Skeletal muscle cell (primary cell): ENCODE data around the gene MGP.

Experiments
- DNase-seq: peaks from one replicate; pipeline ENCODE4 v3.0.0-alpha.2; 2010; ENCODE audit warnings: low read depth
- H3K4me3 ChIP-seq: 2 replicates; pipeline ENCODE4 v1.5.1; 2011; ENCODE audit warnings: low read depth, mild to moderate bottlenecking, control low read depth, low read length, moderate library complexity

MGP gene

DNA sequence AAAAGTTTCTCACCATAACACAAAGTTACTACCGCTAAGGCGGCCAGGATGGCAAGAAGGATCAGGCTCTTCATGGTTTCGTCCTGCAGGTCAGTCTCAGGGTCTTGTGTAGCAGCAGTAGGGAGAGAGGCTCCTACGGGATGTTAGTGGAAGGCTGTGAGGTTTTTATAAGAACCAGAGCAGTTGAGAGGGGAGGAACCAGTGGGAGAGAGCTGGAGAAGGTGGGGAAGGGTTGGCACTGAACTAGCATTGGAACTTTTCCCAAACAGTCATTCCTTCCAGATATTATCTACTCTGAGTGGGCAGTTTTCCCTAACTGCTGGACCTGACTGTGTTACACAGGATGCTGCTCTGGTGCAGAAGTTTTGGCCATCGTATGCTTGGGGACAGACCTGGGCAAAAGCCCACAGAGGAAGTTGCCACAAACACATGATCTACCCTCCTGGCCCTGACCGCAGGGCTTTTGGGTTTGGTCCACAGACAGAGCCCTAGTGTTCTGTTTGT, at the start of gene MGP:
MGP (minus strand) TSS at position 137 of the 504 bp plus-strand sequence; CDS start at position 74, 63 bp downstream.
- H3K4me3 ChIP-seq, result peak within 1 kb of the TSS; percentile 7
- DNase-seq, result no peak

- no peak overlapping the region for H3K4me3 ChIP-seq
- DNase-seq, result no peak
Measured at GRCh38 chr12:14935031-14935430, 49.4 kb upstream of the MGP start.

GRCh38 chr12:14934511-14934910, 48.9 kb upstream of the MGP start:
- no peak overlapping the region for H3K4me3 ChIP-seq
- DNase-seq, result no peak

DNA sequence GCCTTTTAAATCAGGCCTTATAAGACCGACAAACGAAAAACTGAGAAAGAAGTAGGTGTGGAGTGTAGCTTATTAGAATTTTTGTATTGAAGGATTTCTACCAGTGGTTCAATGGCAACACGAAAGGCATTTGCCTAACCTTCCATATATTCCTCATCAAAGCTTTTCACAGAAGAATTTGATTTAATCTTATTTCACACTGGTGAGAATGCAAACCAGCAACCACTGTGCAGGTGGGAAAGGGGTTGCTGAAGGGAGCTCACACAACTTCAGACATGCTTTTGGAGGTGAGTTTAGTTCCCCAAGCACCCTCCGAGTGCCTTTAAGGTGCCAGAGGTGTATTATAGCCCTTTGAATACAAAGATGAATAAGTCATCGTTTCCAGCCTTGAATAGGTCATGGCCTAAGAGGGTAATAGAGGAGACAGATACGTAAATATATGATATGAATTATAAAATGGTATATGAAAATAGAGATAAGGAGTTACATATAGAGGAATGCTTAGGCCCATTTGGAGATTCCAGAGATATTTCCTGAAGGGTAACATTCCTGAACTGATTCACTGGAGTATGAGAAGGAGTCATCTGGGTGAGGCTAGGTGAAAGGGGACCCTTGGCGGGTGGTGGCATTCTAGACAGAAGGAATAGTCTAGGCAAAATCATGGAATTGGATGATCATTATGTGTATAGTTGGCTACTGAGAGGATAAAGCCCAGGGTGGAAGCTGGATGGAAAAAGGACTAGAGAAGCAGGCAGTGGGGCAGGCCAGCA, 46.3 kb upstream of the MGP start:
- H3K4me3 ChIP-seq, result no peak overlapping the region
- no peak for DNase-seq

- no peak for DNase-seq
- no peak overlapping the region for H3K4me3 ChIP-seq
Measured at GRCh38 chr12:14931359-14931758, 45.7 kb upstream of the MGP start.

DNA sequence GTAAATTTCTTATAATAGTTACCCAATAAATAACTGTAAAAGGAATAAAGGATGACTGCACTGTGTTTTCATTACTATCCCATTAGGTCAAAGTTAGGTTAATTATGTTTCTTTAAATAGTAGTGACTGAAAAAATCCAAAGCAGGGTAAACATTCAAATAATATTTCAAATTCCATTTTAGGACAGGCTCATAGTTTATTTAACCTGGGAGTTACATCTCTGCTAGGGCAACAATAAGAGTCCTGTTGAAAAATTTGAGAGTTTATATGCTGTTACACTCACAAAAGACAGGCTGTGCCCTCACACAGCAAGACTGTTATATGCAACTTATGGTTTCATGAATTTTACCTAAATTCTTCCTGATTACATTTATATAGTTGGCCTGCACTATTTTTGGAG, 44.6 kb upstream of the MGP start:
- H3K4me3 ChIP-seq, result no peak overlapping the region
- no peak for DNase-seq

DNA sequence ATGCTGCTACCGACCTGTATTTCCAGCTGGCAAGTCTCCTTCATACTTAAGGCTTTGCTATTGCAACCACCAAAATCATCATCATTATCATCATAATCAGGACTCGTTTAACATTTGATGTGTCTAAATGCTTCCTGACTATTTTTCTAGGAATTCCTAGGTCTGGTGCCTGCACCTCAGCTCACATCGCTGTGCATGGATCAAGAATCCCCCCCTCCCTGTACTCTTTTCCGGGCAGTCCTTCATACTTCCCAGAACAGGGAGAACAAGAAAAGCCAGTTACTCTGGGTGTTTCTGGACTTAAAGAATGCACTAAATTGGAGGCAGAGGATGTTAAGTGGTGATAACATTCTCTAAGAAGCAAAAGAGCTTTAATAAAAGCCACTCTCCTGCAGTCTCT, 43.3 kb upstream of the MGP start:
- DNase-seq, result no peak
- H3K4me3 ChIP-seq, result no peak overlapping the region

GRCh38 chr12:14927267-14927666, 41.6 kb upstream of the MGP start:
- H3K4me3 ChIP-seq, result no peak overlapping the region
- DNase-seq, result no peak

DNA sequence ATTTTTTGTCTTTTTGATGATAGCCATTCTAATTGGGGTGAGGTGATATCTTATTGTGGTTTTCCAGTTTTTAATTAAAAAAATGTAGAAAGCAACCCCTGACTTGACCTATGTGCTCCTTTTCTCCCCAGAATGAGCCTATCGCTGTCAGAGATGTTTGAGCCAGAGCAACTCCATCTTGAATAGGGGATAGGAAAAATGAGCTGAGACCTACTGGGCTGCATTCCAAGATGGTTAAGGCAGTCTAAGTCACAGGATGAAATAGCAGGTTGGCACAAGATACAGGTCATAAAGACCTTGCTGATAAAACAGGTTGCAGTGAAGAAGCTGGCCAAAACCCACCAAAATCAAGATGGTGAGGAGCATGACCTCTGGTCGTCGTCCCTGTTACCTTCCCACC, 38.9 kb upstream of the MGP start:
- no peak overlapping the region for H3K4me3 ChIP-seq
- no peak for DNase-seq

- no peak for DNase-seq
- H3K4me3 ChIP-seq, result no peak overlapping the region
Measured at GRCh38 chr12:14923944-14924343, 38.3 kb upstream of the MGP start.

DNA sequence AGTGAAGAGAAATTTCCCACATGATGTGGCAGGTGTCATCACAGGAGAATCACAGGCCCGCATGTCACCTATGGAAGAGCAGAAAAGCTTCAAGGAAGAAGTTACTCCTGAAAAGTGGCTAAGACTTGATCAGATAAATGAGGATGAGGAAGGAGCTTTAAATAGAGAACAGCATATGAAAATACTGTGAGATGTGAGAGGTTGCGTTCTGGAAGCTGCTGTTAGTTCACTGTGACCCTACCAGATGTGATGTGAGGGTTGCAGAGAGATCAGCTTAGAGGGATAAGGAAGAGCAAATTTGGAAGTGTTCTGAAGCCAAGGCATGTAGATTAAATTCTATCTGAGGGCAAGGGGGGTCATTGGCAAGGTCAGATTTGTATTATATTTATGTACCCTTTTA, 35.6 kb upstream of the MGP start:
- DNase-seq, result no peak
- H3K4me3 ChIP-seq, result no peak overlapping the region

GRCh38 chr12:14920475-14921126, 34.9 kb upstream of the MGP start:
- no peak for DNase-seq
- no peak overlapping the region for H3K4me3 ChIP-seq

GRCh38 chr12:14919455-14919854, 33.8 kb upstream of the MGP start:
- no peak for DNase-seq
- H3K4me3 ChIP-seq, result no peak overlapping the region

DNA sequence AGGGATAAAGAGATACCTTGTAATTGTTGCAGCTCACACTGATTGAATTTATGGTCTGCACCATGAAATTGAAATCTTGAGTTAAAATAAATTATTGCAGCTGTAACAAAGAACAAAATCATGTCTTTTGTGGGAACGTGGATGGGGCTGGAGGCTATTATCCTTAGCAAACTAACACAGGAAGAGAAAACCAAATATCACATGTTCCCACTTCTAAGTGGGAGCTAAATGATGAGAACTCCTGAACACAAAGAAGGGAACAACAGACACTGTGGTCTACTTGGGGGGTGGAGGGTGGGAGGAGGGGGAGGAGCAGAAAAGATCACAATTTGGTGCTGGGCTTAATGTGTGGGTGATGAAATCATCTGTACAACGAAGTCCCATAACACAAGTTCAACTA, 30.1 kb upstream of the MGP start:
- no peak for DNase-seq
- no peak overlapping the region for H3K4me3 ChIP-seq

GRCh38 chr12:14913381-14913781, 27.7 kb upstream of the MGP start:
- no peak for DNase-seq
- no peak overlapping the region for H3K4me3 ChIP-seq

- H3K4me3 ChIP-seq, result no peak overlapping the region
- no peak for DNase-seq
Measured at GRCh38 chr12:14911131-14911530, 25.5 kb upstream of the MGP start.

DNA sequence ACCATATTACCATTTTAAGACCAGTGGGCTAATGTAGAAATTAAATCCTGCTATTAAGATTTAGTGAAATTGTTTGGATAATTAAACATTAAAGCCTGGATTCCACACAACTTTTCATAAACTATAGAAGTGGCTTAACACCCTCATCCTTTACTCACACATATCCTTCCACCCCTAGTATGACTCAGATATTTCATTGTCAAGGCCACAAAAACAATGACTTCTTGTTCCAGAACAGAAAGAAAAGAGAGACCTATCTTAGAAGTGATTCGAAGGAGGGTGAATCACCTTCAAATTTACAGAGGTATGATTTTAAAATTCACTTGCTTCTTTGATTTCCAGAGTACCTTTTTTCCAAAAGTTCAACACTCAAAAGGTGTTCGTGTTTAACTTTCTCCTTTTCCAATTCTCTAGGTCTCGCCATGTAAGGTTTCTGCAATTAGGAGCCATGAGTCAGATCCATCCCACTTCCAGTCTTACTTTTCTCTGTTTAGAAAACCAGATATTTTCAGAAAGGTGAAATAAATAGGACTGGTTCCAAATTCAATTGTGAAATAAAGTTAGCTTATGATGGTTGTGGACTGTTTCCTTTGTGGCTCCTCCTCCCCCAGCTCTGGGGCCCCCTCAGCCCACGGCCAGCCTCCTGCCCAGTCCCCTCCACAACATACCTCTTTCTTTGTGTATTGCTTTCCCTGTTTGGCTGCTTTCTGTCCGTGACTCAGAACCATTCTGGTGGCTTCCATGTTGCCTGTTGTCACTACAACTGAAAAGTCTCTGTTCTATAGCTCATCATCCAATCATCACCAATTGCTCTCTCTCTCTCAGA, 24.6 kb upstream of the MGP start:
- no peak for DNase-seq
- no peak overlapping the region for H3K4me3 ChIP-seq

DNA sequence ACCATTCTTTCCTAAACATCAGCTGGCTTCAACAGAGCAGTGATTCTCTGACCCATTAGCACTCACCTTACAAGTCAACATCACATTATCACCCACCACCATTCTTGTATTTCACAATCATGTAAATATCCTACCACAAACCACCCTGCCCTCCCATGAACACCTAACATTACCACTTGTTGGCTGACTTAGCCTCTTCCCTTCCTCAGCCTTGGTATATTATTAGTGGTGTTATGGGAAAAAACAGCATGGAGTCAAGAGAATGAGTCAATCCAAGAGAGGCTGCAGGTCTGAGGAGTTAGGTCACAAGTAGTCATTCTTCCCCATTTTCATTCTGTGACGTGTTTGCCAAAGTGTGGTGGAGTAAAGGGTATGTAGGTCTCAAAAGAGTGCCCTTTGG, 22.3 kb upstream of the MGP start:
- DNase-seq, result no peak
- no peak overlapping the region for H3K4me3 ChIP-seq

- no peak for DNase-seq
- H3K4me3 ChIP-seq, result no peak overlapping the region
Measured at GRCh38 chr12:14906114-14906513, 20.5 kb upstream of the MGP start.

DNA sequence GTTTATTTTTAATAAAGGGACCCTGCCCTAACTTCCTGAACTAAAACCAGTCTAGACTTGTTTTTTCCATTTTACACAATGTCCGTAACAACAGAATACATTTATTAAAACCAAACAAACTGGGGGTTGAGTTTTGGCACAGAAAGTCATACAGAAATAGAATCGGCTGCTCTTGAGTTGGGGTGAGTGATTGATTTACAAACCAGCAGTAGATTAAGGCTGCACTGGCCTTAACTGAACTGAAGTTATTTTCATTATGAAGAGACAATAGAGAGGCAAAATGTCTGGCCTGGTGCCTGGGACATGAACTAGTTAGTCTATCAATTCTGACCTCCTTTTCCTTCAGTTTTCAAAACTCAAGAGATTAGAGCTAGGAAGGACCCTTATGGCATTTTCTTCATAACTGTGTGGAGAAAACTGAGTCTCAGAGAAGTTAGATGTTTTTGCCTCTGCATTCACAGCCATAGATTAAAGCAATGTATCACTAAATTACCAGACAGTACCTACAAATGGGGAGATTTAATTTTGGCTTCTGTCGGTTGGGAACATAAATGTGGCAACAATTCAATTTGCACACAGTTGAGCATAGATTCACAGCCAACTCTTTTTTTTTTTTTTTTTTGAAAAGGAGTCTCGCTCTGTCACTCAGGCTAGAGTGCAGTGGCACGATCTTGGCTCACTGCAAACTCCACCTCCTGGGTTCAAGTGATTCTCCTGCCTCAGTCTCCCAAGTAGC, 19.8 kb upstream of the MGP start:
- no peak for DNase-seq
- H3K4me3 ChIP-seq, result no peak overlapping the region
